ENCODE data around the gene MGAT4C. TPM values are rescaled to one million over a fixed set of nuclear protein-coding genes. Genes with fewer than 3 reads are reported as not detected.

The MGAT4C gene
- total RNA-seq, 2 donors from 2014 or later = under 0.01 to 3.1 TPM

DNA sequence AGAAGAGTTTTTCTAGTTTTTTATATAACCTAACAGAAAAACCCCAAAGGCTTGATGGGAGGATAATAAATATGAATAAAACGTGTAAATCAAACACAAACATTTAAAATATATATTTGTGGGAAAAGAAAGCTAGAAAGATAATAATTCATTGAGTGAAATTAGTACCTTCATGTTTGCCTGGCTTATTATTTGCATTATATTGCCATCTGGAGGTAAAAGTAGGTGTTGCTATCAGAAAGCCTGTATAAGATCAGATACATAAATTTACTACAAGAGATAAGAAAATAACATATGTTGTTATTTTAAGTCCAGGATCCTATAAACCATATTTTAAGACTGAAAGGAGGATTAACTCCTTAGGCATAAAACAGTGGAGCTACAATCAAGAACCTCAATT lies 304.4 kb downstream of the MGAT4C start:
- H3K27me3 ChIP-seq = no peaks in the 10 kb centered on the region
- intact Hi-C loops (cut with DNase I) = no loop called here
- TF ChIP-seq CTCF (IDR thresholded peaks at IDR 0.05) (peak in 4 of 7 experiments; percentile 12 to 23 (median 14)), POLR2A (IDR thresholded peaks at IDR 0.05) (no peak)
- no peak overlapping the region for H3K4me3 ChIP-seq
- DNase-seq = no peak
- no peaks in the 10 kb centered on the region for H3K36me3 ChIP-seq (replicated peaks in 1 of 2; ENCODE audit: insufficient read depth in 1 of 2, low read depth in 2 of 2)
- WGBS, 2 donors = 2 to 3% methylated on average over 1 of the region's 1 CpG
- no peaks in the 10 kb centered on the region for H3K4me1 ChIP-seq
- no peak overlapping the region for H3K27ac ChIP-seq
- H3K9me3 ChIP-seq = no peaks in the 10 kb centered on the region
- ATAC-seq = no peak

DNA sequence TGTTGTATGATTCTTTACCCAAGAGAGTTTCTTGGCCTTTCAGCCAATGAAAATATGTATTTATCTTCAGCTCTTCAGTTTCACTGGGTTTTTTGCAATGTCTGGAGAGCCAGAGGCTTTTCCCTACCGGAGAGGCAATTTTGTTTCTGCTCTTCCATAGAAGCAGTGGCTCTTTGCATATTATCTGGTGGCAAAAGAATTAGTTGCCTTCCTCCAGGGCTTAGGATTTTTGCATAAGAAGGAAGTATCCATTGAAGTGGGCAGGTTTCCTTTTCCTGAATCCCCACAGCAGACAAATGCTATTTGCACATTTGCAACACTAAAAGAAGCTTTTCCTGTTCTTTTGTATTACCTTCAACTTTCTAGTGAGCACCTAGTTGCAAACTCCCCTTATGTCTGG lies 306.9 kb downstream of the MGAT4C start:
- TF ChIP-seq POLR2A (IDR thresholded peaks at IDR 0.05) (no peak), CTCF (IDR thresholded peaks at IDR 0.05) (no peak)
- DNase-seq (no peak), ATAC-seq (no peak)
- Histone ChIP-seq H3K4me3 (no peak overlapping the region), H3K36me3 (replicated peaks in 1 of 2; ENCODE audit: insufficient read depth in 1 of 2, low read depth in 2 of 2) (no peaks in the 10 kb centered on the region), H3K27me3 (no peaks in the 10 kb centered on the region), H3K9me3 (no peaks in the 10 kb centered on the region), H3K4me1 (no peaks in the 10 kb centered on the region), H3K27ac (no peak overlapping the region)
- 36 to 43% methylated on average over 1 of the region's 1 CpG for WGBS, 2 donors
- intact Hi-C loops (cut with DNase I) = no loop called here

- no peaks in the 10 kb centered on the region for H3K9me3 ChIP-seq
- WGBS, 2 donors = 81 to 90% methylated on average over 1 of the region's 1 CpG
- no peaks in the 10 kb centered on the region for H3K36me3 ChIP-seq (replicated peaks in 1 of 2; ENCODE audit: insufficient read depth in 1 of 2, low read depth in 2 of 2)
- H3K27me3 ChIP-seq = no peaks in the 10 kb centered on the region
- ATAC-seq (no peak), DNase-seq (no peak)
- intact Hi-C loops (cut with DNase I) = no loop called here
- no peak overlapping the region for H3K27ac ChIP-seq
- no peaks in the 10 kb centered on the region for H3K4me1 ChIP-seq
- no peak for TF ChIP-seq CTCF (IDR thresholded peaks at IDR 0.05)
- no peak for TF ChIP-seq POLR2A (IDR thresholded peaks at IDR 0.05)
- H3K4me3 ChIP-seq = no peak overlapping the region
Measured at GRCh38 chr12:85948340-85948739, 307.9 kb downstream of the MGAT4C start.

DNA sequence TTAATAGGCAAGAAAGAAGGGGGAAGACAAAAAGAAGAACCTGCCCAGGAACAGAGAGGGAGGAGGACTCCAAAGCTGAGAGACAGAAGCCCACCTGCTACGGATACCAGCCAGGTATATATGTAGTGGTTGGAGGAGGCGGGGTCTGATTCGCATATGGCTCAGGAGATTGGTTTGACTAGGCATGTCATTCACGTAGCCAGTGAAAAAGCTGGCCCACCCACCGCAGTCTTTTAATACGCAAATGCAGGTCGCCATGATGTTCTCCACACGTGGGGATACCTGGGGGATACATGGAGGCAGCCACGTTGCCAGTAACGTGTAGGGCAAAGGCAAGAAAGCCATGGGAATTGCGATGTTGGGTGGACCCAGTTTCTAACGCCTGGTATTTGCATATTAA lies 308.9 kb downstream of the MGAT4C start:
- Histone ChIP-seq H3K27ac (no peak overlapping the region), H3K27me3 (no peaks in the 10 kb centered on the region), H3K36me3 (replicated peaks in 1 of 2; ENCODE audit: insufficient read depth in 1 of 2, low read depth in 2 of 2) (no peaks in the 10 kb centered on the region), H3K9me3 (no peaks in the 10 kb centered on the region), H3K4me3 (no peak overlapping the region), H3K4me1 (no peaks in the 10 kb centered on the region)
- DNase-seq = no peak
- no peak for ATAC-seq
- intact Hi-C loops (cut with DNase I) = no loop called here
- TF ChIP-seq POLR2A (IDR thresholded peaks at IDR 0.05) (no peak), CTCF (IDR thresholded peaks at IDR 0.05) (no peak)
- WGBS, 2 donors = 75 to 86% methylated on average over 12 of the region's 12 CpGs

- TF ChIP-seq POLR2A (IDR thresholded peaks at IDR 0.05) (no peak), CTCF (IDR thresholded peaks at IDR 0.05) (no peak)
- no peaks in the 10 kb centered on the region for H3K9me3 ChIP-seq
- ATAC-seq (no peak), DNase-seq (no peak)
- no peaks in the 10 kb centered on the region for H3K36me3 ChIP-seq (replicated peaks in 1 of 2; ENCODE audit: insufficient read depth in 1 of 2, low read depth in 2 of 2)
- H3K4me3 ChIP-seq = no peak overlapping the region
- no peaks in the 10 kb centered on the region for H3K27me3 ChIP-seq
- no peaks in the 10 kb centered on the region for H3K4me1 ChIP-seq
- WGBS, 2 donors = 84 to 88% methylated on average over 5 of the region's 5 CpGs
- H3K27ac ChIP-seq = no peak overlapping the region
- intact Hi-C loops (cut with DNase I) = no loop called here
Measured at GRCh38 chr12:85946375-85946774, 309.8 kb downstream of the MGAT4C start.
